ENCODE data around the gene SPINK14. TPM values are rescaled to one million over a fixed set of nuclear protein-coding genes. Genes with fewer than 3 reads are reported as not detected.

The SPINK14 gene
- polyA plus RNA-seq, 1 donor from 2014 or later, result not detected

DNA sequence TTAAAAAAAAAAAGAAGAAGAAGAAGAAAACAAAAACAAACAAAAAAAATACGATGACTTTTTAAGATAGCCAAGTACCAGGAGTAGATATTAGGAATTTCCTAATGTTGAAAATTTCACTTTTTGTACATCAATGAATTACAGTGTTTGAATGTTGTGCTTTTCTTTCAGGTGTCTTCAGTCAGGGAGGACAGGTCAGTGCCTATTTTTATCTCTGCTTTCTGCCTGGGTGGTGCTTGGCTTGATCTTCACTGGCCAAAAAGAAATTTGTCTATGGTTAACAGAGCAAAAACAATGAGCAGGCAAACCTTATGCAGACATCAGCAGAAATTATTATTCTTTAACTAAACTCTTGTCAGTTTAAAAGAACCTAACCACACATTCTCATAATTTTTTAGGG, 37.5 kb downstream of the SPINK14 start:
- Histone ChIP-seq H4K20me1 (ENCODE audit: insufficient read depth) (no peaks in the 10 kb centered on the region), H3K27me3 (ENCODE audit: insufficient read depth, low read depth, low read length) (no peaks in the 10 kb centered on the region), H3K36me3 (ENCODE audit: insufficient read depth, low read length) (no peaks in the 10 kb centered on the region), H3K4me3 (ENCODE audit: low read length) (no peak overlapping the region), H3K27ac (ENCODE audit: low read length) (no peak overlapping the region), H3F3A (ENCODE audit: insufficient read depth, low read length, poor library complexity, severe bottlenecking) (no peaks in the 10 kb centered on the region), H3K4me2 (ENCODE audit: low read length) (no peak overlapping the region), H3K9me2 (ENCODE audit: insufficient read depth, low read length) (no peaks in the 10 kb centered on the region), H3K9ac (ENCODE audit: low read length) (no peak overlapping the region), H3K9me3 (ENCODE audit: low read length) (no peaks in the 10 kb centered on the region), H2AFZ (ENCODE audit: low read depth, low read length) (no peak overlapping the region), H3K79me2 (replicated peaks; ENCODE audit: insufficient read depth, low read length) (no peaks in the 10 kb centered on the region)
- TF ChIP-seq POLR2AphosphoS5 (IDR thresholded peaks at IDR 0.05), result no peak
- TF ChIP-seq, protein P1, sequence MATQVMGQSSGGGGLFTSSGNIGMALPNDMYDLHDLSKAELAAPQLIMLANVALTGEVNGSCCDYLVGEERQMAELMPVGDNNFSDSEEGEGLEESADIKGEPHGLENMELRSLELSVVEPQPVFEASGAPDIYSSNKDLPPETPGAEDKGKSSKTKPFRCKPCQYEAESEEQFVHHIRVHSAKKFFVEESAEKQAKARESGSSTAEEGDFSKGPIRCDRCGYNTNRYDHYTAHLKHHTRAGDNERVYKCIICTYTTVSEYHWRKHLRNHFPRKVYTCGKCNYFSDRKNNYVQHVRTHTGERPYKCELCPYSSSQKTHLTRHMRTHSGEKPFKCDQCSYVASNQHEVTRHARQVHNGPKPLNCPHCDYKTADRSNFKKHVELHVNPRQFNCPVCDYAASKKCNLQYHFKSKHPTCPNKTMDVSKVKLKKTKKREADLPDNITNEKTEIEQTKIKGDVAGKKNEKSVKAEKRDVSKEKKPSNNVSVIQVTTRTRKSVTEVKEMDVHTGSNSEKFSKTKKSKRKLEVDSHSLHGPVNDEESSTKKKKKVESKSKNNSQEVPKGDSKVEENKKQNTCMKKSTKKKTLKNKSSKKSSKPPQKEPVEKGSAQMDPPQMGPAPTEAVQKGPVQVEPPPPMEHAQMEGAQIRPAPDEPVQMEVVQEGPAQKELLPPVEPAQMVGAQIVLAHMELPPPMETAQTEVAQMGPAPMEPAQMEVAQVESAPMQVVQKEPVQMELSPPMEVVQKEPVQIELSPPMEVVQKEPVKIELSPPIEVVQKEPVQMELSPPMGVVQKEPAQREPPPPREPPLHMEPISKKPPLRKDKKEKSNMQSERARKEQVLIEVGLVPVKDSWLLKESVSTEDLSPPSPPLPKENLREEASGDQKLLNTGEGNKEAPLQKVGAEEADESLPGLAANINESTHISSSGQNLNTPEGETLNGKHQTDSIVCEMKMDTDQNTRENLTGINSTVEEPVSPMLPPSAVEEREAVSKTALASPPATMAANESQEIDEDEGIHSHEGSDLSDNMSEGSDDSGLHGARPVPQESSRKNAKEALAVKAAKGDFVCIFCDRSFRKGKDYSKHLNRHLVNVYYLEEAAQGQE (IDR thresholded peaks at IDR 0.05; ENCODE audit: borderline replicate concordance), result no peak
- no peak for TF ChIP-seq RAD21 (conservative IDR thresholded peaks at IDR 0.05)
- TF ChIP-seq SMC3 (conservative IDR thresholded peaks at IDR 0.05; ENCODE audit: poor library complexity), result no peak
- TF ChIP-seq TAF1 (IDR thresholded peaks at IDR 0.05; ENCODE audit: low read depth), result no peak
- TF ChIP-seq MXI1 (conservative IDR thresholded peaks at IDR 0.05; ENCODE audit: poor library complexity, severe bottlenecking), result no peak
- TF ChIP-seq EP300 (conservative IDR thresholded peaks at IDR 0.05; ENCODE audit: poor library complexity, severe bottlenecking), result no peak
- TF ChIP-seq, protein P2, sequence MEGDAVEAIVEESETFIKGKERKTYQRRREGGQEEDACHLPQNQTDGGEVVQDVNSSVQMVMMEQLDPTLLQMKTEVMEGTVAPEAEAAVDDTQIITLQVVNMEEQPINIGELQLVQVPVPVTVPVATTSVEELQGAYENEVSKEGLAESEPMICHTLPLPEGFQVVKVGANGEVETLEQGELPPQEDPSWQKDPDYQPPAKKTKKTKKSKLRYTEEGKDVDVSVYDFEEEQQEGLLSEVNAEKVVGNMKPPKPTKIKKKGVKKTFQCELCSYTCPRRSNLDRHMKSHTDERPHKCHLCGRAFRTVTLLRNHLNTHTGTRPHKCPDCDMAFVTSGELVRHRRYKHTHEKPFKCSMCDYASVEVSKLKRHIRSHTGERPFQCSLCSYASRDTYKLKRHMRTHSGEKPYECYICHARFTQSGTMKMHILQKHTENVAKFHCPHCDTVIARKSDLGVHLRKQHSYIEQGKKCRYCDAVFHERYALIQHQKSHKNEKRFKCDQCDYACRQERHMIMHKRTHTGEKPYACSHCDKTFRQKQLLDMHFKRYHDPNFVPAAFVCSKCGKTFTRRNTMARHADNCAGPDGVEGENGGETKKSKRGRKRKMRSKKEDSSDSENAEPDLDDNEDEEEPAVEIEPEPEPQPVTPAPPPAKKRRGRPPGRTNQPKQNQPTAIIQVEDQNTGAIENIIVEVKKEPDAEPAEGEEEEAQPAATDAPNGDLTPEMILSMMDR (IDR thresholded peaks at IDR 0.05; ENCODE audit: poor library complexity, severe bottlenecking), result no peak
- TF ChIP-seq EZH2 (IDR thresholded peaks at IDR 0.05; ENCODE audit: borderline replicate concordance, insufficient read depth, low read length, poor library complexity, severe bottlenecking), result no peak

DNA sequence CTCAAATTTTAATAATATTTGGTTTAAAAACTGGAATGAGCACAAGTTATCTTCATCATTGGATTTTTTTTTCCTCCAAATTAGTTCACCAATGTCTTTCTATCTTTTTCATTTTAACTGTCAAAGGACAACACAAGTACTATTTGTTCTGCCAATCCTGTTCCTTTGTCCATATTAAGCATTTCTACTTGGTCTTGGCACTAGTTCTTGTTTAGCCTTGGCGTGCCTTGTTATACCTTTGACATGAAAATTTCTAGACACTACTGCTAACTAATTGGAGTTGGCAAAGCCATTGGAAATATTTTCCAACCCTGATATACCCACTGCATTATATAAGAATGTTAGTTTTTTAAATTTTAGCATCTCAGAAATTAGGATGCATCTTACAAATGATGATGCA, 38.3 kb downstream of the SPINK14 start:
- H3K4me2 ChIP-seq (ENCODE audit: low read length), result no peak overlapping the region

More for the DNA sequence above, 38.3 kb downstream of the SPINK14 start:
- TF ChIP-seq EP300 (conservative IDR thresholded peaks at IDR 0.05; ENCODE audit: poor library complexity, severe bottlenecking), result no peak
- TF ChIP-seq RAD21 (conservative IDR thresholded peaks at IDR 0.05), result no peak
- no peak for TF ChIP-seq TAF1 (IDR thresholded peaks at IDR 0.05; ENCODE audit: low read depth)
- no peak for TF ChIP-seq EZH2 (IDR thresholded peaks at IDR 0.05; ENCODE audit: borderline replicate concordance, insufficient read depth, low read length, poor library complexity, severe bottlenecking)
- TF ChIP-seq, protein P2 (IDR thresholded peaks at IDR 0.05; ENCODE audit: poor library complexity, severe bottlenecking), result no peak
- TF ChIP-seq SMC3 (conservative IDR thresholded peaks at IDR 0.05; ENCODE audit: poor library complexity), result no peak
- TF ChIP-seq POLR2AphosphoS5 (IDR thresholded peaks at IDR 0.05), result no peak
- TF ChIP-seq, protein P1 (IDR thresholded peaks at IDR 0.05; ENCODE audit: borderline replicate concordance), result no peak
- TF ChIP-seq MXI1 (conservative IDR thresholded peaks at IDR 0.05; ENCODE audit: poor library complexity, severe bottlenecking), result no peak
- Histone ChIP-seq H2AFZ (ENCODE audit: low read depth, low read length) (no peak overlapping the region), H3K27ac (ENCODE audit: low read length) (no peak overlapping the region), H3K36me3 (ENCODE audit: insufficient read depth, low read length) (no peaks in the 10 kb centered on the region), H3F3A (ENCODE audit: insufficient read depth, low read length, poor library complexity, severe bottlenecking) (no peaks in the 10 kb centered on the region), H4K20me1 (ENCODE audit: insufficient read depth) (no peaks in the 10 kb centered on the region), H3K27me3 (ENCODE audit: insufficient read depth, low read depth, low read length) (no peaks in the 10 kb centered on the region), H3K9me2 (ENCODE audit: insufficient read depth, low read length) (no peaks in the 10 kb centered on the region), H3K4me3 (ENCODE audit: low read length) (no peak overlapping the region), H3K9me3 (ENCODE audit: low read length) (no peaks in the 10 kb centered on the region), H3K79me2 (replicated peaks; ENCODE audit: insufficient read depth, low read length) (no peaks in the 10 kb centered on the region), H3K9ac (ENCODE audit: low read length) (no peak overlapping the region)
